SK-N-SH treated with all-trans-retinoic acid at 6 μM for 48 hours (cell line): ENCODE data around the gene GABARAPL1.
A peak's percentile ranks its signal among the peaks of the same experiment; 100 is the strongest.

Source experiments
- ATAC-seq: fragments of 200-7000 bp; cut with Tn5 transposase; 3 replicates; pipeline ENCODE4 v1.9.1; 2020; ENCODE audit warnings: mild to moderate bottlenecking, moderate library complexity
- ARNTL ChIP-seq: fragments of 450-650 bp; formaldehyde crosslinking; IDR thresholded peaks from 2 replicates; pipeline ENCODE4 v1.5.0; 2020; ENCODE audit warnings: low read depth, mild to moderate bottlenecking, moderate library complexity, borderline replicate concordance
- BACH2 ChIP-seq: fragments of 250-450 bp; sonication (Bioruptor Pico); IDR thresholded peaks from 2 replicates; pipeline ENCODE4 v1.9.0; 2021; ENCODE audit warnings: mild to moderate bottlenecking, borderline replicate concordance
- CSDC2 ChIP-seq: fragments of 250-450 bp; sonication (Bioruptor Pico); IDR thresholded peaks from 2 replicates; pipeline ENCODE4 v1.5.0; 2020; ENCODE audit warnings: mild to moderate bottlenecking, moderate library complexity
- ESRRG ChIP-seq: fragments of 250-450 bp; sonication (Bioruptor Pico); IDR thresholded peaks from 2 replicates; pipeline ENCODE4 v1.6.1; 2021; ENCODE audit warnings: mild to moderate bottlenecking
- GLIS3 ChIP-seq: fragments of 250-450 bp; sonication (Bioruptor Pico); IDR thresholded peaks from 2 replicates; pipeline ENCODE4 v1.5.0; 2020; ENCODE audit warnings: mild to moderate bottlenecking, moderate library complexity
- ISL1 ChIP-seq: fragments of 250-450 bp; sonication (Bioruptor Pico); IDR thresholded peaks from 2 replicates; pipeline ENCODE4 v2.1.2; 2022; ENCODE audit warnings: mild to moderate bottlenecking, moderate library complexity
- OSR1 ChIP-seq: fragments of 250-450 bp; sonication (Bioruptor Pico); IDR thresholded peaks from 2 replicates; pipeline ENCODE4 v1.8.0; 2022; ENCODE audit warnings: moderate library complexity, mild to moderate bottlenecking, inconsistent platforms
- PPARA ChIP-seq: fragments of 250-450 bp; sonication (Bioruptor Pico); IDR thresholded peaks from 2 replicates; pipeline ENCODE4 v1.5.0; 2020; ENCODE audit warnings: mild to moderate bottlenecking, borderline replicate concordance
- RARB ChIP-seq: fragments of 250-450 bp; sonication (Bioruptor Pico); IDR thresholded peaks from 2 replicates; pipeline ENCODE4 v1.8.0; 2021; ENCODE audit warnings: mild to moderate bottlenecking, moderate library complexity
- SNAI2 ChIP-seq: fragments of 250-450 bp; sonication (Bioruptor Pico); IDR thresholded peaks from 2 replicates; pipeline ENCODE4 v1.5.0; 2020; ENCODE audit warnings: mild to moderate bottlenecking, moderate library complexity
- TCF4 ChIP-seq: fragments of 250-450 bp; sonication (Bioruptor Pico); IDR thresholded peaks from 2 replicates; pipeline ENCODE4 v1.8.0; 2021; ENCODE audit warnings: mild to moderate bottlenecking, moderate library complexity, borderline replicate concordance
- ZFP3 ChIP-seq: fragments of 250-450 bp; sonication (Bioruptor Pico); IDR thresholded peaks from 2 replicates; pipeline ENCODE4 v1.5.0; 2020; ENCODE audit warnings: mild to moderate bottlenecking, moderate library complexity
- ZFP30 ChIP-seq: fragments of 450-650 bp; formaldehyde crosslinking; IDR thresholded peaks from 2 replicates; pipeline ENCODE4 v1.5.0; 2022; ENCODE audit warnings: mild to moderate bottlenecking, moderate library complexity
- ZNF8 ChIP-seq: fragments of 450-650 bp; formaldehyde crosslinking; IDR thresholded peaks from 2 replicates; pipeline ENCODE4 v1.5.0; 2020; ENCODE audit warnings: mild to moderate bottlenecking, moderate library complexity
- TF ChIP-seq, protein P1 (sequence below): fragments of 250-450 bp; sonication (Bioruptor Pico); IDR thresholded peaks from 2 replicates; pipeline ENCODE4 v1.8.0; 2020; ENCODE audit warnings: mild to moderate bottlenecking, moderate library complexity, borderline replicate concordance
- TF ChIP-seq, protein P2 (sequence below): fragments of 250-450 bp; sonication (Bioruptor Pico); IDR thresholded peaks from 2 replicates; pipeline ENCODE4 v1.5.0; 2020; ENCODE audit warnings: mild to moderate bottlenecking, moderate library complexity
- TF ChIP-seq, protein P3 (sequence below): fragments of 250-450 bp; sonication (Bioruptor Pico); IDR thresholded peaks from 2 replicates; pipeline ENCODE4 v1.5.1; 2021; ENCODE audit warnings: mild to moderate bottlenecking, moderate library complexity
- TF ChIP-seq, protein P4 (sequence below): fragments of 250-450 bp; sonication (Bioruptor Pico); IDR thresholded peaks from 2 replicates; pipeline ENCODE4 v1.5.1; 2020; ENCODE audit warnings: low read depth, mild to moderate bottlenecking, moderate library complexity

Gene GABARAPL1

DNA sequence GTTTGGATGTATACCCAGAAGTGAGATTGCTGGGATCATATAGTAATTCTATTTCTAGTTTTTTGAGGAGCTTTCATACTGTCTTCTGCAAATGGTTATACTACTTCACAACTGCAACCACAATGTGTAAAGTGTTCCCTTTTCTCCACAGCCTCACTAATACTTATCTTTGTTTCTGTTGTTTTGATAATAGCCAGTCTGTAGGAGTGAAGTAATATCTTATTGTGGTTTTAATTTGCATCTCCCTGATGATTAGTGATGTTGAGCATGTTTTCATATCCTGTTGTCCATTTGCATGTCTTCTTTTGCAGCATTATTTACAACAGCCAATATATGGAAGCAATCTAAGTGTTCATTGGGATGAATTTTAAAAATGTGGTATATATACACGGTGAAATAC is 29.9 kb downstream of the GABARAPL1 start:
- ATAC-seq, result no peak
- TF ChIP-seq ESRRG (no peak), ZNF8 (CRISPR knock-in tag) (no peak), ZFP30 (CRISPR knock-in tag) (no peak), PPARA (CRISPR knock-in tag) (no peak), ZFP3 (CRISPR knock-in tag) (no peak), SNAI2 (CRISPR knock-in tag) (no peak), ISL1 (CRISPR knock-in tag) (no peak), OSR1 (CRISPR knock-in tag) (no peak)
- TF ChIP-seq, all 23 proteins: peak for 0

DNA sequence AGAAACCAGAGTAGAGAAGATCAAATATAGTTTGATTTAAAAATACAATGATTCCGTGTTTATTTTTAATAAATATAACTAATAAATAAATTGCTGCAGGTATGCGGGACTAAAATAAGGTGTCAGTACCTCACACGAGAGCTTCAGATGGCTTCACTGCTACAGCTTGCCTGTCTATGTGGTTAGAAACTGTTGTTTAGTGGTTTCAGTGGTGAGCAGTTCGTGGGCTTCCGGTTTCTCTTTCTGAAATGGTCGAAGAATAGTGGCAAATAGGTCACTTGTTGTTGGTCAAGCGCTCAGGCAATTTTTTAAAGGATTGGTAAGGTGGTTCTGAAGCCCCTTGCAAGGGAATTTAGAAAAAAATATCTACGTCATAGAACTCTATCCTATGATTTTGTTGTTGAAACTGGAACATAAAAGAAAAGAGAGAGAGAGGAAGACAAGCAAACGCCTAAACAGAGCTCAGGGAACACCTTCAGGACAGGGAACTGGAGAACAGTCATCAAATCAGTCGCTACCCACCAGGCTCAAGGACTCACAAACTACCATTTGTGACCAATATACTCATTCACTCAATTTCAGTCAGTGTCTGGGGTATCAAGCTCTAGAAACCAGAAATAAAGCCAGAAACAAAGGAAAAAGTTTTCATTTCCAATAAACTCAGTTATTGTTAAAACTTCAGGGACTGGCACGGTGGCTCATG is 31.3 kb downstream of the GABARAPL1 start:
- ATAC-seq, result 0 out of 3 replicates have a peak, but pooled peaks have one; percentile 53
- TF ChIP-seq ARNTL (CRISPR knock-in tag) (no peak), ZFP3 (CRISPR knock-in tag) (no peak), SNAI2 (CRISPR knock-in tag) (no peak), TCF4 (CRISPR knock-in tag) (no peak)

DNA sequence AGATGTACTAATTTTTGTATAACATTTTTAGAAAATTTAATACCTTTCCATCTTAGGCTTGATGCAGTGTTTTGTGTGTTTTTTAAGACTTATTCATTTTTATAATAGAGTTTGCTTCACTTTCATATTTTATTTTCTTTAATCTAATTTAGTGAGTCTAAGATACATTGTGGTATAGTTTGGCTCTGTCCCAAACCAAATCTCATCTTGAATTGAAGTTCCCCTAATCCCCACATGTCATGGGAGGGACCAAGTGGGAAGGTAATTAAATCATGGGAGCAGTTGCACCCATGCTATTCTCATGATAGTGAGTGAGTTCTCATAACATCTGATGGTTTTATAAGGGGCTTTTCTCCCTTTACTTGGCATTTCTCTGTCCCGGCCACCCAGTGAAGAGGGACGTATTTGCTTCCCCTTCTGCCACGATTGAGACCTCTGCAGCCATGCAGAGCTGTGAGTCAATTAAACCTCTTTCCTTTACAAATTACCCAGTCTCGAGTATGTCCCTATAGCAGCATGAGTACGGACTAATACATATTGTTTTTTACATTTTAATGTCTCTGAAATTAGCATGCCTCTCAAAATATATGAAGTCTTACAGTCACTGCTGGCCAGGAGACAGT is 34.9 kb downstream of the GABARAPL1 start:
- ATAC-seq, result no peak
- TF ChIP-seq CSDC2 (CRISPR knock-in tag), result no peak
- no peak for TF ChIP-seq TCF4 (CRISPR knock-in tag)
- TF ChIP-seq ESRRG, result no peak
- no peak for TF ChIP-seq ISL1 (CRISPR knock-in tag)
- no peak for TF ChIP-seq RARB (CRISPR knock-in tag)
- TF ChIP-seq, protein P1, sequence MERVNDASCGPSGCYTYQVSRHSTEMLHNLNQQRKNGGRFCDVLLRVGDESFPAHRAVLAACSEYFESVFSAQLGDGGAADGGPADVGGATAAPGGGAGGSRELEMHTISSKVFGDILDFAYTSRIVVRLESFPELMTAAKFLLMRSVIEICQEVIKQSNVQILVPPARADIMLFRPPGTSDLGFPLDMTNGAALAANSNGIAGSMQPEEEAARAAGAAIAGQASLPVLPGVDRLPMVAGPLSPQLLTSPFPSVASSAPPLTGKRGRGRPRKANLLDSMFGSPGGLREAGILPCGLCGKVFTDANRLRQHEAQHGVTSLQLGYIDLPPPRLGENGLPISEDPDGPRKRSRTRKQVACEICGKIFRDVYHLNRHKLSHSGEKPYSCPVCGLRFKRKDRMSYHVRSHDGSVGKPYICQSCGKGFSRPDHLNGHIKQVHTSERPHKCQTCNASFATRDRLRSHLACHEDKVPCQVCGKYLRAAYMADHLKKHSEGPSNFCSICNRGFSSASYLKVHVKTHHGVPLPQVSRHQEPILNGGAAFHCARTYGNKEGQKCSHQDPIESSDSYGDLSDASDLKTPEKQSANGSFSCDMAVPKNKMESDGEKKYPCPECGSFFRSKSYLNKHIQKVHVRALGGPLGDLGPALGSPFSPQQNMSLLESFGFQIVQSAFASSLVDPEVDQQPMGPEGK, result no peak
- TF ChIP-seq BACH2 (CRISPR knock-in tag), result no peak
- TF ChIP-seq, protein P2, sequence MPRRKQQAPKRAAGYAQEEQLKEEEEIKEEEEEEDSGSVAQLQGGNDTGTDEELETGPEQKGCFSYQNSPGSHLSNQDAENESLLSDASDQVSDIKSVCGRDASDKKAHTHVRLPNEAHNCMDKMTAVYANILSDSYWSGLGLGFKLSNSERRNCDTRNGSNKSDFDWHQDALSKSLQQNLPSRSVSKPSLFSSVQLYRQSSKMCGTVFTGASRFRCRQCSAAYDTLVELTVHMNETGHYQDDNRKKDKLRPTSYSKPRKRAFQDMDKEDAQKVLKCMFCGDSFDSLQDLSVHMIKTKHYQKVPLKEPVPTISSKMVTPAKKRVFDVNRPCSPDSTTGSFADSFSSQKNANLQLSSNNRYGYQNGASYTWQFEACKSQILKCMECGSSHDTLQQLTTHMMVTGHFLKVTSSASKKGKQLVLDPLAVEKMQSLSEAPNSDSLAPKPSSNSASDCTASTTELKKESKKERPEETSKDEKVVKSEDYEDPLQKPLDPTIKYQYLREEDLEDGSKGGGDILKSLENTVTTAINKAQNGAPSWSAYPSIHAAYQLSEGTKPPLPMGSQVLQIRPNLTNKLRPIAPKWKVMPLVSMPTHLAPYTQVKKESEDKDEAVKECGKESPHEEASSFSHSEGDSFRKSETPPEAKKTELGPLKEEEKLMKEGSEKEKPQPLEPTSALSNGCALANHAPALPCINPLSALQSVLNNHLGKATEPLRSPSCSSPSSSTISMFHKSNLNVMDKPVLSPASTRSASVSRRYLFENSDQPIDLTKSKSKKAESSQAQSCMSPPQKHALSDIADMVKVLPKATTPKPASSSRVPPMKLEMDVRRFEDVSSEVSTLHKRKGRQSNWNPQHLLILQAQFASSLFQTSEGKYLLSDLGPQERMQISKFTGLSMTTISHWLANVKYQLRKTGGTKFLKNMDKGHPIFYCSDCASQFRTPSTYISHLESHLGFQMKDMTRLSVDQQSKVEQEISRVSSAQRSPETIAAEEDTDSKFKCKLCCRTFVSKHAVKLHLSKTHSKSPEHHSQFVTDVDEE, result no peak
- no peak for TF ChIP-seq OSR1 (CRISPR knock-in tag)
- TF ChIP-seq, all 23 proteins: peak for 0

DNA sequence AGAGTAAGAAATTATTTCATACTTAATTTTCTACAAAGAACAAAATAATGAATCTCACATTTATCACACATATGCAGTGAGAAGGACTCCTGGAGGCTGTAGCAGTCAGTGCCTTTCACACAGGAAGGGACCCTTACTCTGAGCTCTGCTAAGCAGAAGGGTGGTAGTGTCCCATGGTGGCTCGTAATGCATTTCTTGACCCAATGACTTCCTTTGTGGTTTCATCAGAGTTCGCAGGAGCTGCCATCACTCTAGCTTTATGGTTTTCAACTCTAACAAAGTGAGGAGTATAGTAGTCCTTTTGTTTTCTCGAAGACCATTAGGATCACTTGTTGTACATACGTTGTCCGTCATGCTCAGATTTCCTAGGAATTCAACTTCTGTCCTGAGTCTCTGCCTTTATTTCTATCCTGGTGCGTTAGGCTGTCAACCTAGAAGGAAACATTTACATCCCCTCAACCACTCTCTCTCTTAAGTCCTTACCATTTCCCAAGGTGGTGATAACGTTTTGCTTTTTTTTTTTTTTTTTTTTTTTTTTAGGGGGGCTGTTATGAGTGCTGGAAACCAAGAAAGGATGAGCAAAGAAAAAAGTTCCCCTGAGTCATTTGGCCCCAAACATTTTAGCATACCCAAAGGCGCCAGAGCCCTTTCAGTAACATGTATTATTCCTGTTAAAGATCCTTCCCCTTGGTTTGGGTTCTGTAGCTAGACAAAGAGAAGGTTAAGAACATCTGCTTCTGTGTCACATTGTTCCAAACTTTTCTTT is 37.2 kb downstream of the GABARAPL1 start:
- TF ChIP-seq TCF4 (CRISPR knock-in tag) (no peak), OSR1 (CRISPR knock-in tag) (no peak), ZFP30 (CRISPR knock-in tag) (no peak), GLIS3 (no peak), CSDC2 (CRISPR knock-in tag) (no peak), ZNF8 (CRISPR knock-in tag) (no peak)
- TF ChIP-seq, protein P3, sequence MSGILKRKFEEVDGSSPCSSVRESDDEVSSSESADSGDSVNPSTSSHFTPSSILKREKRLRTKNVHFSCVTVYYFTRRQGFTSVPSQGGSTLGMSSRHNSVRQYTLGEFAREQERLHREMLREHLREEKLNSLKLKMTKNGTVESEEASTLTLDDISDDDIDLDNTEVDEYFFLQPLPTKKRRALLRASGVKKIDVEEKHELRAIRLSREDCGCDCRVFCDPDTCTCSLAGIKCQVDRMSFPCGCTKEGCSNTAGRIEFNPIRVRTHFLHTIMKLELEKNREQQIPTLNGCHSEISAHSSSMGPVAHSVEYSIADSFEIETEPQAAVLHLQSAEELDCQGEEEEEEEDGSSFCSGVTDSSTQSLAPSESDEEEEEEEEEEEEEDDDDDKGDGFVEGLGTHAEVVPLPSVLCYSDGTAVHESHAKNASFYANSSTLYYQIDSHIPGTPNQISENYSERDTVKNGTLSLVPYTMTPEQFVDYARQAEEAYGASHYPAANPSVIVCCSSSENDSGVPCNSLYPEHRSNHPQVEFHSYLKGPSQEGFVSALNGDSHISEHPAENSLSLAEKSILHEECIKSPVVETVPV (CRISPR knock-in tag), result no peak
- TF ChIP-seq, protein P1, result no peak
- TF ChIP-seq, protein P4, sequence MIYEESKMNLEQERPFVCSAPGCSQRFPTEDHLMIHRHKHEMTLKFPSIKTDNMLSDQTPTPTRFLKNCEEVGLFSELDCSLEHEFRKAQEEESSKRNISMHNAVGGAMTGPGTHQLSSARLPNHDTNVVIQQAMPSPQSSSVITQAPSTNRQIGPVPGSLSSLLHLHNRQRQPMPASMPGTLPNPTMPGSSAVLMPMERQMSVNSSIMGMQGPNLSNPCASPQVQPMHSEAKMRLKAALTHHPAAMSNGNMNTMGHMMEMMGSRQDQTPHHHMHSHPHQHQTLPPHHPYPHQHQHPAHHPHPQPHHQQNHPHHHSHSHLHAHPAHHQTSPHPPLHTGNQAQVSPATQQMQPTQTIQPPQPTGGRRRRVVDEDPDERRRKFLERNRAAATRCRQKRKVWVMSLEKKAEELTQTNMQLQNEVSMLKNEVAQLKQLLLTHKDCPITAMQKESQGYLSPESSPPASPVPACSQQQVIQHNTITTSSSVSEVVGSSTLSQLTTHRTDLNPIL (CRISPR knock-in tag), result no peak
- ATAC-seq, result no peak
